Endothelial cell of umbilical vein (primary cell): ENCODE measurements around the gene DENND1A. TPM values are rescaled to one million over a fixed set of nuclear protein-coding genes. Genes with fewer than 3 reads are reported as not detected.

Experiments used
- BruUV-seq: library from RNA; stranded (reverse); fragments of 400-500 nt; replicated peaks from 2 replicates; lab custom pipeline; 2021; lab: Mats Ljungman, UMichigan
- CTCF ChIA-PET: fragments of 300-600, 350-600 bp; sonication (Branson Sonifier 250); formaldehyde crosslinking; loops from one replicate; lab custom pipeline; 2021; ENCODE audit warnings: antibody characterized with exemption, inconsistent platforms; lab: Charles Lee
- POLR2A ChIA-PET: fragments of 300-600, 350-600 bp; sonication (Branson Sonifier 250); formaldehyde crosslinking; loops from one replicate; lab custom pipeline; 2021; ENCODE audit warnings: antibody characterized with exemption, inconsistent platforms; lab: Charles Lee
- DNase-seq: peaks from one replicate; pipeline ENCODE4 v3.0.0-alpha.2; 2011; ENCODE audit warnings: low read depth, low spot score
- FAIRE-seq: peaks from 2 replicates; lab custom pipeline; 2011; peaks lifted over from hg19 to GRCh38; lab: Jason Lieb, UNC
- H2AFZ ChIP-seq: 2 replicates; pipeline ENCODE4 v1.6.0; 2012; ENCODE audit warnings: low read depth, low read length, control low read depth, inconsistent platforms
- H3K27ac ChIP-seq: 2 replicates; pipeline ENCODE4 v1.5.1; 2011; ENCODE audit warnings: low read depth, mild to moderate bottlenecking, control low read depth, low read length, moderate library complexity; ENCODE audit not compliant: insufficient read depth
- H3K27me3 ChIP-seq, 2 experiments: 2 replicates each; pipeline versions ENCODE4 v1.6.0 to v1.6.1; 2011; ENCODE audit warnings: low read length in 2 of 2, mixed read lengths in 1 of 2; ENCODE audit not compliant: control insufficient read depth in 2 of 2, insufficient read depth in 2 of 2
- H3K36me3 ChIP-seq, 2 experiments: 2 replicates in 1 of 2; 3 replicates in 1 of 2; pipeline ENCODE4 v1.5.1; 2011; ENCODE audit warnings: low read length in 2 of 2, mild to moderate bottlenecking in 1 of 2, moderate library complexity in 1 of 2; ENCODE audit not compliant: control insufficient read depth in 2 of 2, insufficient read depth in 2 of 2; ENCODE audit errors: extremely low read depth in 1 of 2
- H3K4me1 ChIP-seq: 3 replicates; pipeline ENCODE4 v1.5.1; 2011; ENCODE audit warnings: mild to moderate bottlenecking, low read length; ENCODE audit not compliant: control insufficient read depth, insufficient read depth; ENCODE audit errors: extremely low read depth
- H3K4me2 ChIP-seq: 2 replicates; pipeline ENCODE4 v1.6.1; 2011; ENCODE audit warnings: low read length, control low read depth, mixed read lengths; ENCODE audit not compliant: insufficient read depth
- H3K4me3 ChIP-seq, 3 experiments: fragments of 200-600 bp in 1 of 3; sonication (generic), shearing (Covaris generic) in 1 of 3; replicated peaks in 1 of 3; 2 replicates each; pipeline ENCODE4 v1.5.1; 2011 to 2016; ENCODE audit warnings: control low read depth in 3 of 3, low read length in 3 of 3, mild to moderate bottlenecking in 2 of 3, inconsistent platforms in 1 of 3, low read depth in 1 of 3, moderate library complexity in 1 of 3; ENCODE audit not compliant: insufficient read depth in 1 of 3
- H3K79me2 ChIP-seq: 2 replicates; pipeline ENCODE4 v1.6.0; 2012; ENCODE audit warnings: low read length, inconsistent platforms; ENCODE audit not compliant: control insufficient read depth, insufficient read depth
- H3K9ac ChIP-seq: replicated peaks from 2 replicates; pipeline ENCODE3; 2011; ENCODE audit warnings: low read length, control low read depth; ENCODE audit not compliant: insufficient read depth; ENCODE audit errors: extremely low read depth
- H3K9me1 ChIP-seq: replicated peaks from 3 replicates; pipeline ENCODE4 v1.6.0; 2011; ENCODE audit warnings: mild to moderate bottlenecking, low read length; ENCODE audit not compliant: control insufficient read depth, insufficient read depth; ENCODE audit errors: extremely low read depth
- H3K9me3 ChIP-seq: replicated peaks from 2 replicates; pipeline ENCODE4 v1.5.1; 2012; ENCODE audit warnings: low read length, inconsistent platforms; ENCODE audit not compliant: control insufficient read depth, insufficient read depth
- H4K20me1 ChIP-seq: replicated peaks from 2 replicates; pipeline ENCODE3; 2011; ENCODE audit warnings: mild to moderate bottlenecking, low read length; ENCODE audit not compliant: control insufficient read depth, insufficient read depth; ENCODE audit errors: extremely low read depth
- CTCF ChIP-seq, 2 donors: IDR thresholded peaks; 1 replicate in 1 of 2; 2 replicates in 1 of 2; pipeline ENCODE4 v1.5.1; 2011; ENCODE audit warnings: low read length in 2 of 2, mild to moderate bottlenecking in 2 of 2, moderate library complexity in 2 of 2, control low read depth in 1 of 2, inconsistent platforms in 1 of 2, low read depth in 1 of 2; ENCODE audit not compliant: insufficient read depth in 1 of 2; ENCODE audit errors: extremely low read depth in 1 of 2
- EZH2 ChIP-seq: IDR thresholded peaks from 2 replicates; pipeline ENCODE4 v1.6.1; 2012; ENCODE audit warnings: borderline replicate concordance, low read depth, mild to moderate bottlenecking, moderate library complexity, low read length, inconsistent platforms; ENCODE audit not compliant: severe bottlenecking
- FOS ChIP-seq: IDR thresholded peaks from 2 replicates; pipeline ENCODE4 v1.6.1; 2011; ENCODE audit warnings: mild to moderate bottlenecking, low read length, moderate library complexity, borderline replicate concordance; ENCODE audit not compliant: insufficient read depth
- GATA2 ChIP-seq: IDR thresholded peaks from 2 replicates; pipeline ENCODE4 v1.7.0; 2011; ENCODE audit warnings: low read depth, mild to moderate bottlenecking, moderate library complexity, mixed read lengths, low read length; ENCODE audit not compliant: insufficient read length, insufficient read depth
- JUN ChIP-seq: IDR thresholded peaks from 2 replicates; pipeline ENCODE4 v1.6.1; 2011; ENCODE audit warnings: borderline replicate concordance, low read depth; ENCODE audit not compliant: insufficient read length, insufficient read depth
- MAX ChIP-seq: IDR thresholded peaks from 2 replicates; pipeline ENCODE4 v1.6.1; 2011; ENCODE audit not compliant: insufficient read depth, insufficient read length
- MYC ChIP-seq: IDR thresholded peaks from one replicate; pipeline ENCODE4 v1.6.1; 2011; ENCODE audit warnings: mild to moderate bottlenecking, low read depth, low read length
- POLR2A ChIP-seq: IDR thresholded peaks from 2 replicates; pipeline ENCODE4 v1.6.1; 2012; ENCODE audit warnings: low read depth, mild to moderate bottlenecking, control low read depth, low read length
- POLR2AphosphoS5 ChIP-seq: IDR thresholded peaks from 2 replicates; pipeline ENCODE4 v1.6.1; 2012; ENCODE audit warnings: low read depth, mild to moderate bottlenecking, control low read depth, low read length, moderate library complexity; ENCODE audit not compliant: insufficient read depth
- dilution Hi-C: fragments of 300-500 bp; cut with MboI; formaldehyde crosslinking; loops from one replicate; pipeline ENCODE4 v1.15.0; 2019; ENCODE audit warnings: low sequenced_read_pairs; ENCODE audit not compliant: extremely low pct_ligation_motif_present
- intact Hi-C: fragments of 100-400 bp; cut with micrococcal nuclease; formaldehyde crosslinking; loops from one replicate; pipeline ENCODE4 v1.10.0; 2022
- polyA plus RNA-seq, 4 experiments: library from polyadenylated mRNA; depleted of rRNA in 3 of 4; stranded (reverse) in 3 of 4; unstranded in 1 of 4; fragments of >200 nt; gene quantifications; 2 replicates each; pipeline versions ENCODE4 v1.2.1 to v1.2.3, GENCODE V29; 2011 to 2012; ENCODE audit warnings: missing spikeins in 1 of 4
- total RNA-seq: library from RNA; stranded (reverse); gene quantifications from 2 replicates; pipeline ENCODE4 v1.2.3, GENCODE V29; 2021

Gene DENND1A
- total and polyA plus RNA-seq, 2 donors (not counting 3 experiments of a cell fraction or from before 2014, with no cell fraction given): 18.5 to 24.5 TPM

GRCh38 chr9:123487944-123488548 is 441.9 kb downstream of the DENND1A start:
- no peak for FAIRE-seq
- Histone ChIP-seq H3K9ac (no peak overlapping the region), H3K9me3 (no peaks in the 10 kb centered on the region), H3K27ac (no peak overlapping the region), H3K9me1 (no peaks in the 10 kb centered on the region), H3K36me3 (no peaks in the 10 kb centered on the region), H3K4me1 (no peaks in the 10 kb centered on the region), H3K79me2 (no peaks in the 10 kb centered on the region), H3K27me3 (no peaks in the 10 kb centered on the region), H3K4me2 (no peak overlapping the region), H4K20me1 (no peaks in the 10 kb centered on the region), H3K4me3 (no peak overlapping the region), H2AFZ (no peak overlapping the region)
- intact Hi-C loops (no loop called here), dilution Hi-C loops (no loop called here)
- ChIA-PET POLR2A (no interaction called here), CTCF (no interaction called here)
- TF ChIP-seq JUN: no peak
- no peak for TF ChIP-seq EZH2
- no peak for TF ChIP-seq MYC
- no peak for TF ChIP-seq POLR2A
- TF ChIP-seq POLR2AphosphoS5: no peak
- no peak for TF ChIP-seq FOS
- TF ChIP-seq GATA2: no peak
- TF ChIP-seq CTCF (IDR thresholded peaks at IDR 0.05; ENCODE audit: extremely low read depth in 1 of 2, insufficient read depth in 1 of 2, low read depth in 1 of 2, low read length in 2 of 2): no peak
- TF ChIP-seq MAX: no peak
- DNase-seq: no peak
- BruUV-seq: no TSS peak
